ENCODE results near the gene SGF29. TPM values are rescaled to one million over a fixed set of nuclear protein-coding genes. Genes with fewer than 3 reads are reported as not detected.
"Not testable (repeated sequence)": the region's sequence is repeated elsewhere in the genome, so short reads cannot be mapped to it uniquely, and the experiment has no call there.

Gene SGF29
- total RNA-seq, 1 donor from 2014 or later, result 38.0 TPM

GRCh38 chr16:28561557-28562187, 8.0 kb downstream of the SGF29 start:
- peaks cover 6% of the 10 kb centered on the region for H3K4me1 Mint-ChIP-seq (ENCODE audit: low read depth)
- no peaks in the 10 kb centered on the region for H3K27me3 Mint-ChIP-seq (ENCODE audit: low read depth)
- no peak overlapping the region for H3K4me3 Mint-ChIP-seq (ENCODE audit: low read depth)
- no peak overlapping the region for H3K27ac Mint-ChIP-seq
- peaks cover 53% of the 10 kb centered on the region for H3K36me3 Mint-ChIP-seq (ENCODE audit: low read depth)
- peaks cover 13% of the 10 kb centered on the region for H3K9me3 Mint-ChIP-seq
- intact Hi-C loops (cut with micrococcal nuclease), result no loop called here
- DNase-seq (ENCODE audit: low spot score), result no peak

- peaks cover 15% of the 10 kb centered on the region for H3K9me3 Mint-ChIP-seq
- no peak for DNase-seq (ENCODE audit: low spot score)
- H3K27ac Mint-ChIP-seq, result no peak overlapping the region
- H3K4me3 Mint-ChIP-seq (ENCODE audit: low read depth), result no peak overlapping the region
- intact Hi-C loops (cut with micrococcal nuclease), result no loop called here
- H3K27me3 Mint-ChIP-seq (ENCODE audit: low read depth), result no peaks in the 10 kb centered on the region
- H3K36me3 Mint-ChIP-seq (ENCODE audit: low read depth), result peaks cover 52% of the 10 kb centered on the region
- H3K4me1 Mint-ChIP-seq (ENCODE audit: low read depth), result peaks cover 4% of the 10 kb centered on the region
Measured at GRCh38 chr16:28562199-28562598, 8.5 kb downstream of the SGF29 start.

GRCh38 chr16:28563218-28563617, 9.5 kb downstream of the SGF29 start:
- Mint-ChIP-seq H3K36me3 (ENCODE audit: low read depth) (peaks cover 53% of the 10 kb centered on the region), H3K27me3 (ENCODE audit: low read depth) (no peaks in the 10 kb centered on the region), H3K9me3 (peaks cover 21% of the 10 kb centered on the region), H3K4me3 (ENCODE audit: low read depth) (no peak overlapping the region), H3K4me1 (ENCODE audit: low read depth) (peaks cover 2% of the 10 kb centered on the region), H3K27ac (no peak overlapping the region)
- DNase-seq (ENCODE audit: low spot score), result no peak
- intact Hi-C loops (cut with micrococcal nuclease), result no loop called here

- not testable (repeated sequence) for DNase-seq (ENCODE audit: low spot score)
Measured at GRCh38 chr16:28566233-28566925, 12.7 kb downstream of the SGF29 start.

GRCh38 chr16:28567292-28567691, 13.6 kb downstream of the SGF29 start:
- Mint-ChIP-seq H3K9me3 (peaks cover 21% of the 10 kb centered on the region), H3K4me1 (ENCODE audit: low read depth) (no peaks in the 10 kb centered on the region), H3K27me3 (ENCODE audit: low read depth) (no peaks in the 10 kb centered on the region), H3K4me3 (ENCODE audit: low read depth) (no peak overlapping the region), H3K27ac (no peak overlapping the region), H3K36me3 (ENCODE audit: low read depth) (peaks cover 32% of the 10 kb centered on the region)
- intact Hi-C loops (cut with micrococcal nuclease), result no loop called here
- no peak for DNase-seq (ENCODE audit: low spot score)

More at GRCh38 chr16:28566233-28566925, 12.7 kb downstream of the SGF29 start:
- H3K27ac Mint-ChIP-seq; H3K4me3 Mint-ChIP-seq (ENCODE audit: low read depth); H3K27me3 Mint-ChIP-seq (ENCODE audit: low read depth); intact Hi-C loops (cut with micrococcal nuclease); H3K4me1 Mint-ChIP-seq (ENCODE audit: low read depth): not testable (repeated sequence)
- Mint-ChIP-seq H3K9me3 (peaks cover 21% of the 10 kb centered on the region), H3K36me3 (ENCODE audit: low read depth) (peaks cover 36% of the 10 kb centered on the region)

- no peak overlapping the region for H3K27ac Mint-ChIP-seq
- peaks cover 21% of the 10 kb centered on the region for H3K9me3 Mint-ChIP-seq
- no peaks in the 10 kb centered on the region for H3K27me3 Mint-ChIP-seq (ENCODE audit: low read depth)
- no peak for DNase-seq (ENCODE audit: low spot score)
- no peak overlapping the region for H3K4me3 Mint-ChIP-seq (ENCODE audit: low read depth)
- peaks cover 30% of the 10 kb centered on the region for H3K36me3 Mint-ChIP-seq (ENCODE audit: low read depth)
- intact Hi-C loops (cut with micrococcal nuclease), result no loop called here
- no peaks in the 10 kb centered on the region for H3K4me1 Mint-ChIP-seq (ENCODE audit: low read depth)
Measured at GRCh38 chr16:28569021-28569420, 15.3 kb downstream of the SGF29 start.

- intact Hi-C loops (cut with micrococcal nuclease), result no loop called here
- H3K4me1 Mint-ChIP-seq (ENCODE audit: low read depth), result no peaks in the 10 kb centered on the region
- peaks cover 24% of the 10 kb centered on the region for H3K36me3 Mint-ChIP-seq (ENCODE audit: low read depth)
- no peak overlapping the region for H3K27ac Mint-ChIP-seq
- H3K4me3 Mint-ChIP-seq (ENCODE audit: low read depth), result no peak overlapping the region
- no peaks in the 10 kb centered on the region for H3K27me3 Mint-ChIP-seq (ENCODE audit: low read depth)
- DNase-seq (ENCODE audit: low spot score), result no peak
- peaks cover 20% of the 10 kb centered on the region for H3K9me3 Mint-ChIP-seq
Measured at GRCh38 chr16:28569968-28570752, 16.4 kb downstream of the SGF29 start.

- intact Hi-C loops (cut with micrococcal nuclease), result no loop called here
- Mint-ChIP-seq H3K27me3 (ENCODE audit: low read depth) (no peaks in the 10 kb centered on the region), H3K9me3 (no peaks in the 10 kb centered on the region), H3K36me3 (ENCODE audit: low read depth) (peaks cover 3% of the 10 kb centered on the region), H3K4me1 (ENCODE audit: low read depth) (no peaks in the 10 kb centered on the region), H3K4me3 (ENCODE audit: low read depth) (no peak overlapping the region), H3K27ac (no peak overlapping the region)
- no peak for DNase-seq (ENCODE audit: low spot score)
Measured at GRCh38 chr16:28572696-28573510, 19.2 kb downstream of the SGF29 start.

- intact Hi-C loops (cut with micrococcal nuclease), result no loop called here
Measured at GRCh38 chr16:28573738-28574718, 20.3 kb downstream of the SGF29 start.

GRCh38 chr16:28574925-28575324, 21.2 kb downstream of the SGF29 start:
- no peaks in the 10 kb centered on the region for H3K9me3 Mint-ChIP-seq
- H3K27ac Mint-ChIP-seq, result no peak overlapping the region
- no peaks in the 10 kb centered on the region for H3K4me1 Mint-ChIP-seq (ENCODE audit: low read depth)
- H3K4me3 Mint-ChIP-seq (ENCODE audit: low read depth), result no peak overlapping the region
- H3K36me3 Mint-ChIP-seq (ENCODE audit: low read depth), result peaks cover 3% of the 10 kb centered on the region
- no peak for DNase-seq (ENCODE audit: low spot score)
- intact Hi-C loops (cut with micrococcal nuclease), result no loop called here
- no peaks in the 10 kb centered on the region for H3K27me3 Mint-ChIP-seq (ENCODE audit: low read depth)

More at GRCh38 chr16:28573738-28574718, 20.3 kb downstream of the SGF29 start:
- H3K9me3 Mint-ChIP-seq, result no peaks in the 10 kb centered on the region
- no peak overlapping the region for H3K27ac Mint-ChIP-seq
- DNase-seq (ENCODE audit: low spot score), result no peak
- no peaks in the 10 kb centered on the region for H3K4me1 Mint-ChIP-seq (ENCODE audit: low read depth)
- H3K36me3 Mint-ChIP-seq (ENCODE audit: low read depth), result peaks cover 3% of the 10 kb centered on the region
- H3K27me3 Mint-ChIP-seq (ENCODE audit: low read depth), result no peaks in the 10 kb centered on the region
- H3K4me3 Mint-ChIP-seq (ENCODE audit: low read depth), result no peak overlapping the region

- no peak overlapping the region for H3K27ac Mint-ChIP-seq
- H3K4me1 Mint-ChIP-seq (ENCODE audit: low read depth), result no peaks in the 10 kb centered on the region
- DNase-seq (ENCODE audit: low spot score), result no peak
- peaks cover 3% of the 10 kb centered on the region for H3K36me3 Mint-ChIP-seq (ENCODE audit: low read depth)
- intact Hi-C loops (cut with micrococcal nuclease), result no loop called here
- no peaks in the 10 kb centered on the region for H3K9me3 Mint-ChIP-seq
- H3K4me3 Mint-ChIP-seq (ENCODE audit: low read depth), result no peak overlapping the region
- no peaks in the 10 kb centered on the region for H3K27me3 Mint-ChIP-seq (ENCODE audit: low read depth)
Measured at GRCh38 chr16:28575446-28576109, 21.9 kb downstream of the SGF29 start.
